HepG2 (cell line): Measurements from ENCODE around the gene TNFSF13. TPM values are rescaled to one million over a fixed set of nuclear protein-coding genes. Genes with fewer than 3 reads are reported as not detected.

ENCODE experiments used
- AHR ChIP-seq: IDR thresholded peaks from 2 replicates; pipeline ENCODE4 v1.6.1; 2018; ENCODE audit warnings: missing genetic modification reagents, missing compliant biosample characterization
- ARID4A ChIP-seq: sonication (generic); formaldehyde crosslinking; IDR thresholded peaks from 2 replicates; pipeline ENCODE4 v1.5.0; 2020; ENCODE audit warnings: mild to moderate bottlenecking, missing genetic modification reagents, borderline replicate concordance
- ARNT2 ChIP-seq: sonication (generic); formaldehyde crosslinking; IDR thresholded peaks from 2 replicates; pipeline ENCODE4 v1.8.0; 2022; ENCODE audit warnings: mild to moderate bottlenecking, low read depth, missing genetic modification reagents, moderate library complexity
- ATF4 ChIP-seq, 2 experiments: fragments of 450-650 bp in 1 of 2; sonication (generic) in 1 of 2; formaldehyde crosslinking; IDR thresholded peaks; 2 replicates each; pipeline versions ENCODE4 v1.5.0 to v1.8.0; 2020 to 2022; ENCODE audit warnings: mild to moderate bottlenecking in 1 of 2, missing genetic modification reagents in 1 of 2
- CBFB ChIP-seq: sonication (generic); formaldehyde crosslinking; IDR thresholded peaks from 2 replicates; pipeline ENCODE4 v1.4.0; 2020; ENCODE audit warnings: missing genetic modification reagents
- HNRNPUL1 ChIP-seq: fragments of 200-400 bp; formaldehyde crosslinking; IDR thresholded peaks from 2 replicates; pipeline ENCODE4 v1.6.1; 2017; ENCODE audit warnings: low read depth, mild to moderate bottlenecking, low read length, moderate library complexity
- IRF1 ChIP-seq: sonication (generic); formaldehyde crosslinking; IDR thresholded peaks from 2 replicates; pipeline ENCODE4 v1.4.0; 2020; ENCODE audit warnings: low read depth, mild to moderate bottlenecking, missing genetic modification reagents
- MTERF4 ChIP-seq: sonication (generic); formaldehyde crosslinking; IDR thresholded peaks from 2 replicates; pipeline ENCODE4 v1.8.0; 2023; ENCODE audit warnings: mild to moderate bottlenecking, missing genetic modification reagents
- MXD1 ChIP-seq: sonication (generic); formaldehyde crosslinking; IDR thresholded peaks from 2 replicates; pipeline ENCODE4 v1.4.0; 2020; ENCODE audit warnings: mild to moderate bottlenecking, missing genetic modification reagents
- SIN3A ChIP-seq: IDR thresholded peaks from 2 replicates; pipeline ENCODE4 v1.6.1; 2011; ENCODE audit warnings: low read depth, mild to moderate bottlenecking, control low read depth, low read length, borderline replicate concordance
- SMAD9 ChIP-seq: sonication (generic); formaldehyde crosslinking; IDR thresholded peaks from 2 replicates; pipeline ENCODE4 v1.5.1; 2020; ENCODE audit warnings: mild to moderate bottlenecking, missing genetic modification reagents
- ZBTB49 ChIP-seq: sonication (generic); formaldehyde crosslinking; IDR thresholded peaks from 2 replicates; pipeline ENCODE4 v1.4.0; 2020; ENCODE audit warnings: missing genetic modification reagents, borderline replicate concordance
- ZNF280B ChIP-seq: sonication (generic); formaldehyde crosslinking; IDR thresholded peaks from 2 replicates; pipeline ENCODE4 v1.5.0; 2020; ENCODE audit warnings: missing genetic modification reagents, mild to moderate bottlenecking, borderline replicate concordance
- ZNF746 ChIP-seq: sonication (generic); formaldehyde crosslinking; IDR thresholded peaks from 2 replicates; pipeline ENCODE4 v1.8.0; 2022; ENCODE audit warnings: mild to moderate bottlenecking, missing genetic modification reagents
- ZNF841 ChIP-seq: sonication (generic); formaldehyde crosslinking; IDR thresholded peaks from 2 replicates; pipeline ENCODE4 v1.8.1; 2023; ENCODE audit warnings: missing genetic modification reagents, borderline replicate concordance
- polyA plus RNA-seq, 8 experiments: library from polyadenylated mRNA; depleted of rRNA in 3 of 8; stranded (reverse) in 7 of 8; unstranded in 1 of 8; fragments of >200 nt; fragmentation: Illumina TruSeq in 4 of 8; extraction: Trizol in 4 of 8; gene quantifications; 2 replicates each; pipeline versions ENCODE4 v1.2.1 to v1.2.3, GENCODE V29; 2011 to 2016; ENCODE audit warnings: low read depth in 4 of 8, missing spikeins in 1 of 8, mixed read lengths in 1 of 8; ENCODE audit not compliant: insufficient read depth in 1 of 8
- total RNA-seq, 5 experiments: library from RNA; depleted of rRNA; stranded (reverse); fragments of >200 nt; fragmentation: Illumina TruSeq; extraction: Trizol; gene quantifications; 2 replicates each; pipeline ENCODE4 v1.2.3, GENCODE V29; 2016; ENCODE audit warnings: low read depth in 1 of 5

The TNFSF13 gene
- total and polyA plus RNA-seq, 2 of the 13 experiments (the other 11 are each of a cell fraction or from before 2014, with no cell fraction given) = 2.5 to 3.3 TPM

- TF ChIP-seq IRF1 (no peak), ZNF280B (peak; percentile 41; the same call in 1 of the 2 replicates), MXD1 (CRISPR knock-in tag) (peak; percentile 89), ZNF841 (CRISPR knock-in tag) (no peak), CBFB (CRISPR knock-in tag) (0 out of 2 replicates have a peak, but pooled peaks have one; percentile 57), SMAD9 (CRISPR knock-in tag) (no peak), AHR (0 out of 2 replicates have a peak, but pooled peaks have one; percentile 53), SIN3A (peak; percentile 79), ZBTB49 (CRISPR knock-in tag) (no peak), ZNF746 (CRISPR knock-in tag) (peak; percentile 79), ATF4 (CRISPR knock-in tag; IDR thresholded peaks at IDR 0.05) (peak in 1 of 2 experiments; percentile 27; a peak in 1 of 4 replicates), MTERF4 (peak; percentile 85; the same call in 1 of the 2 replicates), HNRNPUL1 (no peak), ARID4A (CRISPR knock-in tag) (peak; percentile 91), ARNT2 (CRISPR knock-in tag) (peak; percentile 49; the same call in 1 of the 2 replicates)
These were observed 15.0 kb downstream of the TNFSF13 start (continued) for GRCh38 chr17:7573324-7574080.
